HCT116 (cell line): Measurements from ENCODE around the gene FNDC1. TPM values are rescaled to one million over a fixed set of nuclear protein-coding genes. Genes with fewer than 3 reads are reported as not detected.

Source experiments
- ATAC-seq: fragments of 200-7000 bp; cut with Tn5 transposase; 2 replicates; pipeline ENCODE4 v1.9.1; 2020; ENCODE audit warnings: mild to moderate bottlenecking, moderate library complexity
- BruUV-seq: library from RNA; stranded (reverse); fragments of 400-500 nt; replicated peaks from 2 replicates; lab custom pipeline; 2021; lab: Mats Ljungman, UMichigan
- CTCF ChIA-PET: fragments of 300-600 bp; sonication (Branson Sonifier 250); formaldehyde crosslinking; loops from one replicate; lab custom pipeline; 2021; ENCODE audit warnings: antibody characterized with exemption; lab: Charles Lee
- POLR2A ChIA-PET: fragments of 300-600, 350-600 bp; sonication (Branson Sonifier 250); formaldehyde crosslinking; loops from one replicate; lab custom pipeline; 2021; ENCODE audit warnings: antibody characterized with exemption; lab: Charles Lee
- RAD21 ChIA-PET, 2 experiments: fragments of 300-600 bp; sonication (Branson Sonifier 250); formaldehyde crosslinking; loops; one replicate each; lab custom pipeline; 2023; ENCODE audit warnings: low total read pairs in 2 of 2; ENCODE audit not compliant: uncharacterized antibody in 2 of 2, unreplicated experiment in 2 of 2, low non-redundant PET in 1 of 2; lab: Charles Lee
- DNase-seq: peaks from one replicate; pipeline ENCODE4 v3.0.0-alpha.2; 2010; ENCODE audit warnings: low read depth, low spot score
- H2AFZ ChIP-seq: fragments of 200-600 bp; shearing (Covaris generic), sonication (generic); 2 replicates; pipeline ENCODE4 v1.6.1; 2017; ENCODE audit warnings: low read depth, mixed run types, mixed read lengths, antibody characterized with exemption, low read length; ENCODE audit not compliant: poor library complexity, severe bottlenecking
- H3K27ac ChIP-seq: 2 replicates; pipeline ENCODE4 v1.5.1; 2012; ENCODE audit warnings: low read depth, low read length
- H3K27me3 ChIP-seq: fragments of 200-600 bp; sonication (generic); 2 replicates; pipeline ENCODE4 v1.6.1; 2016; ENCODE audit warnings: mixed run types, low read length, mixed read lengths; ENCODE audit not compliant: insufficient read depth
- H3K36me3 ChIP-seq, 2 experiments: fragments of 200-500 bp in 1 of 2; fragments of 200-600 bp in 1 of 2; sonication (Bioruptor generic) in 1 of 2; sonication (generic) in 1 of 2; 2 replicates each; pipeline versions ENCODE4 v1.5.1 to v1.6.1; 2014 to 2016; ENCODE audit warnings: low read length in 2 of 2, inconsistent platforms in 1 of 2, mixed read lengths in 1 of 2, mixed run types in 1 of 2; ENCODE audit not compliant: insufficient read depth in 2 of 2, control insufficient read depth in 1 of 2
- H3K4me1 ChIP-seq, 2 experiments: fragments of 200-600 bp in 1 of 2; sonication (generic) in 1 of 2; 2 replicates each; pipeline versions ENCODE4 v1.5.1 to v1.6.1; 2012 to 2017; ENCODE audit warnings: low read length in 2 of 2, inconsistent platforms in 1 of 2, mild to moderate bottlenecking in 1 of 2, mixed read lengths in 1 of 2, mixed run types in 1 of 2, moderate library complexity in 1 of 2; ENCODE audit not compliant: insufficient read depth in 2 of 2, control insufficient read depth in 1 of 2
- H3K4me2 ChIP-seq: fragments of 200-600 bp; sonication (generic); 2 replicates; pipeline ENCODE4 v1.6.1; 2017; ENCODE audit warnings: mixed run types, low read length, mixed read lengths
- H3K4me3 ChIP-seq, 2 experiments: fragments of 200-600 bp in 1 of 2; sonication (generic) in 1 of 2; replicated peaks in 1 of 2; 2 replicates each; pipeline ENCODE4 v1.5.1; 2011 to 2016; ENCODE audit warnings: low read length in 2 of 2, control low read depth in 1 of 2, low read depth in 1 of 2, mild to moderate bottlenecking in 1 of 2, mixed read lengths in 1 of 2, mixed run types in 1 of 2
- H3K79me2 ChIP-seq: fragments of 200-600 bp; sonication (generic); 2 replicates; pipeline ENCODE4 v1.6.1; 2017; ENCODE audit warnings: mild to moderate bottlenecking, mixed run types, low read length, moderate library complexity, mixed read lengths; ENCODE audit not compliant: insufficient read depth
- H3K9ac ChIP-seq: fragments of 200-600 bp; sonication (generic); 2 replicates; pipeline ENCODE4 v1.6.1; 2016; ENCODE audit warnings: low read length, mixed read lengths
- H3K9me2 ChIP-seq: fragments of 200-600 bp; sonication (generic), shearing (Covaris generic); 2 replicates; pipeline ENCODE4 v1.6.1; 2017; ENCODE audit warnings: mixed run types, mild to moderate bottlenecking, moderate library complexity; ENCODE audit not compliant: insufficient read depth
- H3K9me3 ChIP-seq, 2 experiments: fragments of 200-500 bp in 1 of 2; fragments of 200-600 bp in 1 of 2; sonication (Bioruptor generic) in 1 of 2; sonication (generic) in 1 of 2; 2 replicates each; pipeline ENCODE4 v1.6.1; 2014 to 2017; ENCODE audit warnings: low read length in 2 of 2, mixed read lengths in 2 of 2, inconsistent platforms in 1 of 2, low read depth in 1 of 2, mild to moderate bottlenecking in 1 of 2, mixed run types in 1 of 2, moderate library complexity in 1 of 2; ENCODE audit not compliant: control insufficient read depth in 1 of 2, insufficient read depth in 1 of 2
- H4K20me1 ChIP-seq: fragments of 200-600 bp; sonication (generic), shearing (Covaris generic); 2 replicates; pipeline ENCODE4 v1.6.1; 2017; ENCODE audit warnings: mixed run types, mild to moderate bottlenecking, moderate library complexity; ENCODE audit not compliant: insufficient read depth
- ATF3 ChIP-seq: IDR thresholded peaks from 2 replicates; pipeline ENCODE4 v1.6.1; 2012
- CBX3 ChIP-seq: IDR thresholded peaks from 2 replicates; pipeline ENCODE4 v1.6.1; 2012; ENCODE audit warnings: low read depth
- CTCF ChIP-seq, 3 experiments: fragments of 200-600 bp in 1 of 3; sonication (generic) in 1 of 3; IDR thresholded peaks in 2 of 3; conservative IDR thresholded peaks in 1 of 3; 2 replicates each; pipeline ENCODE4 v1.5.1; 2012 to 2017; ENCODE audit warnings: low read depth in 2 of 3, low read length in 2 of 3, antibody characterized with exemption in 1 of 3, borderline replicate concordance in 1 of 3, control low read depth in 1 of 3, mild to moderate bottlenecking in 1 of 3, mixed read lengths in 1 of 3, mixed run types in 1 of 3, moderate library complexity in 1 of 3; ENCODE audit not compliant: insufficient read depth in 1 of 3
- EGR1 ChIP-seq: IDR thresholded peaks from 2 replicates; pipeline ENCODE4 v1.6.1; 2012; ENCODE audit warnings: low read depth
- ELF1 ChIP-seq: IDR thresholded peaks from 2 replicates; pipeline ENCODE4 v1.6.1; 2012; ENCODE audit warnings: low read depth, borderline replicate concordance
- EZH2 ChIP-seq: fragments of 200-600 bp; sonication (generic); IDR thresholded peaks from 2 replicates; pipeline ENCODE4 v1.6.1; 2017; ENCODE audit warnings: antibody characterized with exemption, mixed run types
- EZH2phosphoT487 ChIP-seq: fragments of 200-600 bp; IDR thresholded peaks from 2 replicates; pipeline ENCODE4 v1.6.1; 2018; ENCODE audit warnings: antibody characterized with exemption, borderline replicate concordance
- FOSL1 ChIP-seq: IDR thresholded peaks from 2 replicates; pipeline ENCODE4 v1.6.1; 2012; ENCODE audit warnings: low read depth
- JUND ChIP-seq: IDR thresholded peaks from 2 replicates; pipeline ENCODE4 v1.6.1; 2012
- MAX ChIP-seq: IDR thresholded peaks from 2 replicates; pipeline ENCODE4 v1.6.1; 2012
- POLR2A ChIP-seq: IDR thresholded peaks from 2 replicates; pipeline ENCODE4 v1.7.0; 2011; ENCODE audit warnings: borderline replicate concordance; ENCODE audit not compliant: insufficient read depth, insufficient read length; ENCODE audit errors: extremely low read depth
- POLR2AphosphoS5 ChIP-seq: IDR thresholded peaks from 2 replicates; pipeline ENCODE4 v1.6.1; 2011; ENCODE audit warnings: mild to moderate bottlenecking, low read depth, low read length, moderate library complexity
- REST ChIP-seq: IDR thresholded peaks from 2 replicates; pipeline ENCODE4 v1.6.1; 2012; ENCODE audit warnings: low read depth
- SIN3A ChIP-seq: IDR thresholded peaks from 2 replicates; pipeline ENCODE4 v1.6.1; 2012; ENCODE audit warnings: low read depth
- SP1 ChIP-seq: IDR thresholded peaks from 2 replicates; pipeline ENCODE4 v1.6.1; 2012; ENCODE audit warnings: low read depth
- SRF ChIP-seq: IDR thresholded peaks from 2 replicates; pipeline ENCODE4 v1.6.1; 2012; ENCODE audit warnings: low read depth
- YY1 ChIP-seq: IDR thresholded peaks from 2 replicates; pipeline ENCODE4 v1.6.1; 2011; ENCODE audit warnings: low read length, low read depth, moderate library complexity, mild to moderate bottlenecking; ENCODE audit not compliant: insufficient replicate concordance; ENCODE audit errors: extremely low read depth
- ZBTB33 ChIP-seq: IDR thresholded peaks from 2 replicates; pipeline ENCODE4 v1.6.1; 2011; ENCODE audit warnings: mild to moderate bottlenecking, low read length, moderate library complexity; ENCODE audit not compliant: insufficient replicate concordance; ENCODE audit errors: extremely low read depth
- ZFX ChIP-seq: fragments of 450-650 bp; IDR thresholded peaks from 2 replicates; pipeline ENCODE4 v1.6.1; 2017
- ZNF274 ChIP-seq: fragments of 200-500 bp; sonication (Bioruptor generic); IDR thresholded peaks from 2 replicates; pipeline ENCODE4 v1.6.1; 2014; ENCODE audit warnings: mild to moderate bottlenecking, low read depth, low read length, inconsistent platforms
- intact Hi-C: fragments of 100-400 bp; cut with micrococcal nuclease; formaldehyde crosslinking; loops from 2 replicates; pipeline ENCODE4 v1.10.0; 2022
- total RNA-seq: library from RNA; stranded (reverse); gene quantifications from one replicate; pipeline ENCODE4 v1.2.1, GENCODE V29; 2021; ENCODE audit not compliant: unreplicated experiment

Gene FNDC1
- total RNA-seq, 1 experiment from 2014 or later: 0.07 TPM

GRCh38 chr6:159127701-159128100 is 41.5 kb upstream of the FNDC1 start:
- intact Hi-C loops: no loop called here
- CTCF ChIA-PET: interaction anchor here (1.6 kb wide), 1 partner anchor 18 kb away, joined by 5 read pairs; no protein-coding TSS in a partner anchor
- no peaks in the 10 kb centered on the region for H3K9me3 ChIP-seq
- no peaks in the 10 kb centered on the region for H3K36me3 ChIP-seq
- H3K9ac ChIP-seq: no peak overlapping the region
- POLR2A ChIA-PET: no interaction called here
- no peaks in the 10 kb centered on the region for H4K20me1 ChIP-seq
- no peaks in the 10 kb centered on the region for H3K27me3 ChIP-seq
- RAD21 ChIA-PET: no interaction called here
- TF ChIP-seq YY1 (no peak), SIN3A (no peak), ATF3 (no peak), SP1 (no peak), SRF (no peak), EZH2phosphoT487 (no peak), ELF1 (no peak), POLR2A (no peak), MAX (no peak), ZNF274 (no peak), ZFX (no peak), ZBTB33 (no peak), FOSL1 (no peak), EGR1 (no peak), EZH2 (no peak), CTCF (IDR thresholded peaks at IDR 0.05 in 2 of 3, conservative IDR thresholded peaks at IDR 0.05 in 1 of 3; ENCODE audit: borderline replicate concordance in 1 of 3, insufficient read depth in 1 of 3, low read depth in 2 of 3, low read length in 2 of 3) (no peak), CBX3 (no peak), REST (no peak), JUND (no peak), POLR2AphosphoS5 (no peak)
- no peaks in the 10 kb centered on the region for H3K9me2 ChIP-seq
- no peak overlapping the region for H3K4me2 ChIP-seq
- H3K4me1 ChIP-seq: no peaks in the 10 kb centered on the region
- no peak for ATAC-seq
- DNase-seq: no peak
- H3K4me3 ChIP-seq: no peak overlapping the region
- no peaks in the 10 kb centered on the region for H3K79me2 ChIP-seq
- H2AFZ ChIP-seq: no peak overlapping the region
- no peak overlapping the region for H3K27ac ChIP-seq
- no TSS peak for BruUV-seq
